ENCODE measurements around the gene PLEKHH2. TPM values are rescaled to one million over a fixed set of nuclear protein-coding genes. Genes with fewer than 3 reads are reported as not detected.
"Not testable (repeated sequence)": the region's sequence is repeated elsewhere in the genome, so short reads cannot be mapped to it uniquely, and the experiment has no call there.

The PLEKHH2 gene
- total and polyA plus RNA-seq, 2 experiments from 2014 or later: 1.1 to 2.2 TPM

DNA sequence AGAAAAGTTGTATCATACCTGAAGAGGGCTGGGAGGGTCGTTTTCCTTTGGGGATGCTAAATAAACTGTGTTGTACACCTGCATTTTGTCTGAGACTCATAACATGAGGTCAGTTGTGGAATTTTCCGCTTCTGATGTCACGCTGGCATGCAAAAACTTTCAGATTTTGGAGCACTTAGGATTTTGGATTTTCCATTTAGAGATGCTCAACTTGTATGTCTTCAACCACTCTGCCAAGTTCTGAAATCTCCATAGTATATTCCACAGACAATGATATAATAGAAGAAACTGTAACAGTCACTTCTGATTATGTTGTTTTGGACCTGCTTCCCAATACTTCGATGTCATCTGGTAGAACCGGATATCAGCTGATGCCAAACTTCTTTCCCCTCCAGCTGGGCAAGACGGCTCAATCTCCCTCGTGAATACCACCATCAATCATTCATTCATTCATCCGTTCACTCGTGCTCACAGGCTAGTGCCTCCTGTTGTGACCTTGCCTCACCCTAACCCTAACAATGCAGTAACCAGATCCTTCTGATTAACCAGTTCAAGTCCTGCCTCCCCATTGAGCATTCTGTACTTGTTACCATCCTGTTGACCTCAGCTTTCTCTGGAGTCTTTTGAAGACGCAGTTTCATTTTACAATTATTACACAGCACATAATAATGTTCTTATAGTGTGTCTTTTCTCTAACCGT lies 5.3 kb upstream of the PLEKHH2 start:
- Histone ChIP-seq H3K4me1 (ENCODE audit: insufficient read depth) (peaks cover 17% of the 10 kb centered on the region), H3K9me3 (ENCODE audit: low read depth) (no peaks in the 10 kb centered on the region), H3K9ac (no peak overlapping the region), H2AFZ (peak overlapping the region; percentile 47; the same call in 1 of the 2 replicates), H3K79me2 (ENCODE audit: insufficient read depth) (no peaks in the 10 kb centered on the region), H3K36me3 (ENCODE audit: low read depth) (no peaks in the 10 kb centered on the region), H4K20me1 (ENCODE audit: insufficient read depth) (no peaks in the 10 kb centered on the region), H3K27ac (no peak overlapping the region), H3K4me3 (no peak overlapping the region), H3K9me2 (ENCODE audit: insufficient read depth) (no peaks in the 10 kb centered on the region), H3F3A (ENCODE audit: insufficient read depth) (peaks cover 15% of the 10 kb centered on the region), H3K4me2 (ENCODE audit: unreplicated experiment) (no peak overlapping the region), H3K27me3 (replicated peaks; ENCODE audit: insufficient read depth) (no peaks in the 10 kb centered on the region)
- 40 to 44% methylated on average over 11 of the region's 11 CpGs for WGBS, 2 experiments (ENCODE audit: low coverage in 1 of 2, low lambda C conversion rate in 2 of 2, missing lambda C conversion rate in 2 of 2)
- TF ChIP-seq EZH2 (IDR thresholded peaks at IDR 0.05; ENCODE audit: insufficient read depth, poor library complexity, severe bottlenecking) (no peak), EZH2phosphoT487 (IDR thresholded peaks at IDR 0.05; ENCODE audit: insufficient read depth, low read depth) (no peak)
- DNase-seq: no peak
- in situ Hi-C loops (cut with MboI): no loop called here

- Histone ChIP-seq H4K20me1 (ENCODE audit: insufficient read depth) (no peaks in the 10 kb centered on the region), H3K9ac (peak overlapping the region; percentile 51), H3K4me2 (ENCODE audit: unreplicated experiment) (peak overlapping the region; percentile 59), H3K79me2 (ENCODE audit: insufficient read depth) (no peaks in the 10 kb centered on the region), H3F3A (ENCODE audit: insufficient read depth) (peaks cover 15% of the 10 kb centered on the region), H3K36me3 (ENCODE audit: low read depth) (no peaks in the 10 kb centered on the region), H3K4me3 (peak overlapping the region; percentile 56), H3K27ac (peak overlapping the region; percentile 69), H3K9me2 (ENCODE audit: insufficient read depth) (no peaks in the 10 kb centered on the region), H3K27me3 (replicated peaks; ENCODE audit: insufficient read depth) (no peaks in the 10 kb centered on the region), H3K9me3 (ENCODE audit: low read depth) (no peaks in the 10 kb centered on the region), H3K4me1 (ENCODE audit: insufficient read depth) (peaks cover 19% of the 10 kb centered on the region), H2AFZ (peak overlapping the region; percentile 70)
- DNase-seq: peak; percentile 83
- TF ChIP-seq EZH2phosphoT487 (IDR thresholded peaks at IDR 0.05; ENCODE audit: insufficient read depth, low read depth) (no peak), EZH2 (IDR thresholded peaks at IDR 0.05; ENCODE audit: insufficient read depth, poor library complexity, severe bottlenecking) (no peak)
- in situ Hi-C loops (cut with MboI): no loop called here
- WGBS, 2 experiments (ENCODE audit: low coverage in 1 of 2, low lambda C conversion rate in 2 of 2, missing lambda C conversion rate in 2 of 2): 9 to 10% methylated on average over 6 of the region's 6 CpGs
These were observed 2.3 kb upstream of the PLEKHH2 start for GRCh38 chr2:43634604-43635306.

DNA sequence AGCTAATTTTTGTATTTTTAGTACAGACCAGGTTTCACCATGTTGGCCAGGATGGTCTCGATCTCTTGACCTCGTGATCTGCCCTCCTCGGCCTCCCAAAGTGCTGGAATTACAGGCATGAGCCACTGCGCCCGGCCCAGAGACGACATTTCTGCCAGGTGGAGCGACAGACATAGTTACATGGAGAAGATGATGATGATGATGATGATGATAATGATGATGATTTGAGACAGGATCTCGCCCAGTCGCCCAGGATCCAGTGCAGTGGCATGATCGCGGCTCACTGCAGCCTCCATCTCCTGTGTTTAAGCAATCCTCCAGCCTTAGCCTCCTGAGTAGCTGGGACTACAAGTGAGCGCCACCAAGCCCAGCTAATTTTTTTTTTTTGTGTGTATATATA lies 907 bp upstream of the PLEKHH2 start:
- in situ Hi-C loops (cut with MboI); H3K36me3 ChIP-seq (ENCODE audit: low read depth); H2AFZ ChIP-seq; H3K4me2 ChIP-seq (ENCODE audit: unreplicated experiment); H3K27me3 ChIP-seq (replicated peaks; ENCODE audit: insufficient read depth); DNase-seq; H3K9ac ChIP-seq; H3K27ac ChIP-seq; H3K9me2 ChIP-seq (ENCODE audit: insufficient read depth); H3K4me3 ChIP-seq; H4K20me1 ChIP-seq (ENCODE audit: insufficient read depth); H3K79me2 ChIP-seq (ENCODE audit: insufficient read depth); H3K9me3 ChIP-seq (ENCODE audit: low read depth): not testable (repeated sequence)
- peaks cover 15% of the 10 kb centered on the region for H3F3A ChIP-seq (ENCODE audit: insufficient read depth)
- H3K4me1 ChIP-seq (ENCODE audit: insufficient read depth): peaks cover 19% of the 10 kb centered on the region
- WGBS, 2 experiments (ENCODE audit: low coverage in 1 of 2, low lambda C conversion rate in 2 of 2, missing lambda C conversion rate in 2 of 2): 95 to 99% methylated on average over 12 of the region's 12 CpGs

DNA sequence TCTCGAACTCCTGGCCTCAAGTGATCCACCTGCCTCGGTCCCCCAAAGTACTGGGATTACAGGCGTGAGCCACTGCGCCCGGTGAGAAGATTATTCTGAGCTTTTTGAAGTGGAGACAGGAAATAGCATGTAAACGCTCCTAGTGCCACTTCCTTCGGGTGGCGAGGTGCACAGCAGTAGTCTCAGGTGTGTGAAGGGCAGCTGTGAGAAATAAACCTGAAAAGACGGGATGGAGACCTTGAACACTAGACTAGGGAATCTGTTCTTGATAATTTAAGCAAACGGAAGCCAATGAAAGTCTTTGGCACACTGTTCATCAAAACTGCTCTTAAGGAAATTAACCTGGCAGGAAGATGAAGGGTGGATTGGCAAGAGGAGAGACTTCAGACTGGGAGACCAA lies 439 bp upstream of the PLEKHH2 start:
- Histone ChIP-seq H3K4me3 (peak overlapping the region; percentile 71), H3K4me1 (ENCODE audit: insufficient read depth) (peaks cover 19% of the 10 kb centered on the region), H3K27me3 (replicated peaks; ENCODE audit: insufficient read depth) (no peaks in the 10 kb centered on the region), H3K36me3 (ENCODE audit: low read depth) (no peaks in the 10 kb centered on the region), H3K79me2 (ENCODE audit: insufficient read depth) (no peaks in the 10 kb centered on the region), H3F3A (ENCODE audit: insufficient read depth) (peaks cover 15% of the 10 kb centered on the region), H3K9me2 (ENCODE audit: insufficient read depth) (no peaks in the 10 kb centered on the region), H2AFZ (peak overlapping the region; percentile 91), H3K4me2 (ENCODE audit: unreplicated experiment) (peak overlapping the region; percentile 67), H3K9ac (no peak overlapping the region), H4K20me1 (ENCODE audit: insufficient read depth) (no peaks in the 10 kb centered on the region), H3K9me3 (ENCODE audit: low read depth) (no peaks in the 10 kb centered on the region), H3K27ac (no peak overlapping the region)
- no peak for TF ChIP-seq EZH2phosphoT487 (IDR thresholded peaks at IDR 0.05; ENCODE audit: insufficient read depth, low read depth)
- TF ChIP-seq EZH2 (IDR thresholded peaks at IDR 0.05; ENCODE audit: insufficient read depth, poor library complexity, severe bottlenecking): no peak
- in situ Hi-C loops (cut with MboI): no loop called here
- no peak for DNase-seq
- 61 to 62% methylated on average over 9 to 10 of the region's 10 CpGs for WGBS, 2 experiments (ENCODE audit: low coverage in 1 of 2, low lambda C conversion rate in 2 of 2, missing lambda C conversion rate in 2 of 2)
